ENCODE results near the gene APOM.

The APOM gene

GRCh38 chr6:31654574-31655348, 933 bp upstream of the APOM start:
- Histone ChIP-seq H3K4me1 (ENCODE audit: control extremely low read depth in 1 of 4, control insufficient read depth in 4 of 4, insufficient read depth in 4 of 4, low read length in 3 of 4) (peaks cover 3 to 47% (median 36%) of the 10 kb centered on the region in 4 experiments), H3K9me3 (ENCODE audit: control extremely low read depth in 1 of 5, control insufficient read depth in 4 of 5, insufficient read depth in 2 of 5, low read depth in 1 of 5, low read length in 4 of 5) (no peaks in the 10 kb centered on the region), H3K36me3 (ENCODE audit: control insufficient read depth in 4 of 4, insufficient read depth in 4 of 4, low read length in 3 of 4) (peaks cover 4 to 29% (median 19%) of the 10 kb centered on the region in 4 experiments), H3K27me3 (replicated peaks in 2 of 5; ENCODE audit: control insufficient read depth in 4 of 5, insufficient read depth in 5 of 5, low read length in 4 of 5) (no peaks in the 10 kb centered on the region), H3K27ac (ENCODE audit: insufficient read depth in 1 of 2, low read depth in 1 of 2, low read length in 2 of 2, poor library complexity in 1 of 2, severe bottlenecking in 2 of 2) (no peak overlapping the region), H3K4me3 (ENCODE audit: control insufficient read depth in 1 of 7, extremely low read depth in 1 of 7, insufficient read depth in 4 of 7, low read depth in 2 of 7, low read length in 6 of 7) (no peak overlapping the region)
- POLR2A ChIA-PET: interaction anchor here (1.0 to 4.5 kb wide), 2 partner anchors 10 to 17 kb away, joined by 3 to 31 read pairs; partner anchors contain the start of genes CSNK2B and GPANK1
- CTCF ChIA-PET: interaction anchor here (0.9 to 4.7 kb wide), 4 partner anchors 10 to 209 kb away, joined by 3 to 40 read pairs (median 4); partner anchors contain the start of genes CSNK2B and GPANK1
- 100% methylated on average over 4 of the region's 8 CpGs for WGBS (ENCODE audit: insufficient coverage)
- DNase-seq: no peak

GRCh38 chr6:31657406-31658157, 1.9 kb downstream of the APOM start:
- no peak for DNase-seq
- Histone ChIP-seq H3K4me3 (ENCODE audit: control insufficient read depth in 1 of 7, extremely low read depth in 1 of 7, insufficient read depth in 4 of 7, low read depth in 2 of 7, low read length in 6 of 7) (no peak overlapping the region), H3K27me3 (replicated peaks in 2 of 5; ENCODE audit: control insufficient read depth in 4 of 5, insufficient read depth in 5 of 5, low read length in 4 of 5) (no peaks in the 10 kb centered on the region), H3K27ac (ENCODE audit: insufficient read depth in 1 of 2, low read depth in 1 of 2, low read length in 2 of 2, poor library complexity in 1 of 2, severe bottlenecking in 2 of 2) (peak overlapping the region in 1 of 2 experiments; percentile 29), H3K36me3 (ENCODE audit: control insufficient read depth in 4 of 4, insufficient read depth in 4 of 4, low read length in 3 of 4) (peaks cover 4 to 32% (median 24%) of the 10 kb centered on the region in 4 experiments), H3K9me3 (ENCODE audit: control extremely low read depth in 1 of 5, control insufficient read depth in 4 of 5, insufficient read depth in 2 of 5, low read depth in 1 of 5, low read length in 4 of 5) (no peaks in the 10 kb centered on the region), H3K4me1 (ENCODE audit: control extremely low read depth in 1 of 4, control insufficient read depth in 4 of 4, insufficient read depth in 4 of 4, low read length in 3 of 4) (peaks cover 5 to 60% (median 35%) of the 10 kb centered on the region in 4 experiments)
- WGBS (ENCODE audit: insufficient coverage): 96% methylated on average over 4 of the region's 6 CpGs
- ChIA-PET POLR2A (no interaction called here), CTCF (interaction anchor here (0.6 to 1.6 kb wide), 4 partner anchors 14 to 133 kb away, joined by 3 to 6 read pairs (median 4); no protein-coding TSS in a partner anchor)

GRCh38 chr6:31658158-31658688, 2.5 kb downstream of the APOM start:
- DNase-seq: no peak
- Histone ChIP-seq H3K9me3 (ENCODE audit: control extremely low read depth in 1 of 5, control insufficient read depth in 4 of 5, insufficient read depth in 2 of 5, low read depth in 1 of 5, low read length in 4 of 5) (no peaks in the 10 kb centered on the region), H3K27ac (ENCODE audit: insufficient read depth in 1 of 2, low read depth in 1 of 2, low read length in 2 of 2, poor library complexity in 1 of 2, severe bottlenecking in 2 of 2) (peak overlapping the region in 1 of 2 experiments; percentile 29), H3K36me3 (ENCODE audit: control insufficient read depth in 4 of 4, insufficient read depth in 4 of 4, low read length in 3 of 4) (peaks cover 4 to 33% (median 25%) of the 10 kb centered on the region in 4 experiments), H3K4me1 (ENCODE audit: control extremely low read depth in 1 of 4, control insufficient read depth in 4 of 4, insufficient read depth in 4 of 4, low read length in 3 of 4) (peaks cover 6 to 61% (median 34%) of the 10 kb centered on the region in 4 experiments), H3K4me3 (ENCODE audit: control insufficient read depth in 1 of 7, extremely low read depth in 1 of 7, insufficient read depth in 4 of 7, low read depth in 2 of 7, low read length in 6 of 7) (no peak overlapping the region), H3K27me3 (replicated peaks in 2 of 5; ENCODE audit: control insufficient read depth in 4 of 5, insufficient read depth in 5 of 5, low read length in 4 of 5) (no peaks in the 10 kb centered on the region)
- CTCF ChIA-PET: interaction anchor here (1.3 to 1.6 kb wide), 2 partner anchors 13 to 60 kb away, joined by 4 to 6 read pairs; no protein-coding TSS in a partner anchor
- POLR2A ChIA-PET: no interaction called here
- WGBS (ENCODE audit: insufficient coverage): 100% methylated on average over 2 of the region's 4 CpGs

GRCh38 chr6:31658983-31659648, 3.4 kb downstream of the APOM start:
- ChIA-PET POLR2A (no interaction called here), CTCF (interaction anchor here (0.7 to 0.9 kb wide), 2 partner anchors 9 to 111 kb away, joined by 3 read pairs; no protein-coding TSS in a partner anchor)
- H3K4me3 ChIP-seq (ENCODE audit: control insufficient read depth in 1 of 7, extremely low read depth in 1 of 7, insufficient read depth in 4 of 7, low read depth in 2 of 7, low read length in 6 of 7): peak overlapping the region in 5 of 7 experiments; percentile 77 to 94 (median 80)
- DNase-seq: no peak
- no peaks in the 10 kb centered on the region for H3K27me3 ChIP-seq (replicated peaks in 2 of 5; ENCODE audit: control insufficient read depth in 4 of 5, insufficient read depth in 5 of 5, low read length in 4 of 5)
- H3K36me3 ChIP-seq (ENCODE audit: control insufficient read depth in 4 of 4, insufficient read depth in 4 of 4, low read length in 3 of 4): peaks cover 4 to 36% (median 27%) of the 10 kb centered on the region in 4 experiments
- peak overlapping the region; percentile 74 to 86 for H3K27ac ChIP-seq (ENCODE audit: insufficient read depth in 1 of 2, low read depth in 1 of 2, low read length in 2 of 2, poor library complexity in 1 of 2, severe bottlenecking in 2 of 2)
- H3K4me1 ChIP-seq (ENCODE audit: control extremely low read depth in 1 of 4, control insufficient read depth in 4 of 4, insufficient read depth in 4 of 4, low read length in 3 of 4): peaks cover 10 to 64% (median 38%) of the 10 kb centered on the region in 4 experiments
- H3K9me3 ChIP-seq (ENCODE audit: control extremely low read depth in 1 of 5, control insufficient read depth in 4 of 5, insufficient read depth in 2 of 5, low read depth in 1 of 5, low read length in 4 of 5): no peaks in the 10 kb centered on the region
- WGBS (ENCODE audit: insufficient coverage): 96% methylated on average over 11 of the region's 13 CpGs

GRCh38 chr6:31659649-31660380, 4.1 kb downstream of the APOM start:
- peaks cover 4 to 36% (median 27%) of the 10 kb centered on the region in 4 experiments for H3K36me3 ChIP-seq (ENCODE audit: control insufficient read depth in 4 of 4, insufficient read depth in 4 of 4, low read length in 3 of 4)
- H3K4me3 ChIP-seq (ENCODE audit: control insufficient read depth in 1 of 7, extremely low read depth in 1 of 7, insufficient read depth in 4 of 7, low read depth in 2 of 7, low read length in 6 of 7): peak overlapping the region; percentile 73 to 94 (median 80)
- H3K4me1 ChIP-seq (ENCODE audit: control extremely low read depth in 1 of 4, control insufficient read depth in 4 of 4, insufficient read depth in 4 of 4, low read length in 3 of 4): peaks cover 10 to 70% (median 44%) of the 10 kb centered on the region in 4 experiments
- ChIA-PET POLR2A (interaction anchor here (1.0 to 1.3 kb wide), 3 partner anchors 8 to 113 kb away, joined by 3 to 5 read pairs (median 5); partner anchors contain the start of gene NFKBIL1), CTCF (interaction anchor here (0.7 to 1.7 kb wide), 4 partner anchors 8 to 80 kb away, joined by 3 to 4 read pairs (median 3); no protein-coding TSS in a partner anchor)
- WGBS (ENCODE audit: insufficient coverage): 32% methylated on average over 13 of the region's 13 CpGs
- no peaks in the 10 kb centered on the region for H3K9me3 ChIP-seq (ENCODE audit: control extremely low read depth in 1 of 5, control insufficient read depth in 4 of 5, insufficient read depth in 2 of 5, low read depth in 1 of 5, low read length in 4 of 5)
- no peaks in the 10 kb centered on the region for H3K27me3 ChIP-seq (replicated peaks in 2 of 5; ENCODE audit: control insufficient read depth in 4 of 5, insufficient read depth in 5 of 5, low read length in 4 of 5)
- DNase-seq: peak in 2 of 3 donors; percentile 62 to 72
- H3K27ac ChIP-seq (ENCODE audit: insufficient read depth in 1 of 2, low read depth in 1 of 2, low read length in 2 of 2, poor library complexity in 1 of 2, severe bottlenecking in 2 of 2): peak overlapping the region; percentile 74 to 86

Measured in common myeloid progenitor, CD34-positive (primary cell).